Left lung (tissue), 10 donors: Measurements from ENCODE around the gene NFATC2IP. TPM values are rescaled to one million over a fixed set of nuclear protein-coding genes. Genes with fewer than 3 reads are reported as not detected.

Experiments used
- ATAC-seq: fragments of 200-7000 bp; cut with Tn5 transposase; one replicate; pipeline ENCODE4 v1.9.1; 2020; ENCODE audit warnings: moderate library complexity
- DNase-seq, 4 donors: peaks; one replicate each; pipeline ENCODE4 v3.0.0-alpha.2; 2013 to 2020
- H3K27ac ChIP-seq, 2 donors: fragments of 200-600 bp; sonication (generic) in 1 of 2; one replicate each; pipeline versions ENCODE4 v1.5.0 to v1.8.0; 2020 to 2021
- H3K27me3 ChIP-seq, 2 donors: fragments of 200-600 bp; sonication (generic) in 1 of 2; one replicate each; pipeline versions ENCODE4 v1.5.0 to v1.8.0; 2020 to 2021
- H3K36me3 ChIP-seq, 2 donors: fragments of 200-600 bp; sonication (generic) in 1 of 2; one replicate each; pipeline versions ENCODE4 v1.5.0 to v1.8.0; 2020 to 2021
- H3K4me1 ChIP-seq, 2 donors: fragments of 200-600 bp; one replicate each; pipeline ENCODE4 v1.8.0; 2021
- H3K4me3 ChIP-seq, 2 donors: fragments of 200-600 bp; sonication (generic) in 1 of 2; one replicate each; pipeline versions ENCODE4 v1.5.0 to v1.8.0; 2020 to 2021; ENCODE audit warnings: mild to moderate bottlenecking in 1 of 2
- H3K9me3 ChIP-seq, 2 donors: fragments of 200-600 bp; sonication (generic) in 1 of 2; one replicate each; pipeline versions ENCODE4 v1.5.0 to v1.8.0; 2020 to 2021
- CTCF ChIP-seq, 2 donors: fragments of 200-600 bp; sonication (generic) in 1 of 2; IDR thresholded peaks; one replicate each; pipeline versions ENCODE4 v1.5.0 to v1.8.0; 2021; ENCODE audit warnings: antibody characterized with exemption in 2 of 2
- intact Hi-C, 2 donors: fragments of 100-400 bp; cut with DNase I; formaldehyde crosslinking; loops; one replicate each; pipeline versions ENCODE4 v1.11.2 to v1.14.2; 2022
- polyA plus RNA-seq, 6 donors: library from polyadenylated mRNA; unstranded; fragments of 120-200 nt; gene quantifications; one replicate each; pipeline ENCODE4 v1.2.1, GENCODE V29; 2013; ENCODE audit not compliant: insufficient read length in 6 of 6
- total RNA-seq, 2 donors: library from RNA; stranded (reverse); fragmentation: NEBNext Ultra II Directional; extraction: Animal tissue kit (Norgen Biotek cat#: 25700); gene quantifications; one replicate each; pipeline ENCODE4 v1.2.1, GENCODE V29; 2021
- donor health status: DM: no; HTN: yes; CAD: no.
- donor health status: DM: no; HTN: no; CAD: no.

The NFATC2IP gene
- total and polyA plus RNA-seq, 8 donors, result 37.3 to 76.7 (median 69.3) TPM

GRCh38 chr16:28923231-28923587 is 27.5 kb upstream of the NFATC2IP start:
- Histone ChIP-seq H3K4me3 (no peak overlapping the region), H3K27me3 (no peaks in the 10 kb centered on the region), H3K36me3 (peaks cover 0 to 30% of the 10 kb centered on the region in 2 donors), H3K9me3 (no peaks in the 10 kb centered on the region), H3K4me1 (peaks cover 0 to 11% of the 10 kb centered on the region in 2 donors), H3K27ac (no peak overlapping the region)
- TF ChIP-seq CTCF (IDR thresholded peaks at IDR 0.05), result no peak
- no peak for DNase-seq
- no peak for ATAC-seq
- intact Hi-C loops, result no loop called here

GRCh38 chr16:28923652-28924398 is 26.9 kb upstream of the NFATC2IP start:
- no peak for DNase-seq
- peak overlapping the region in 1 of 2 donors; percentile 99 for H3K27ac ChIP-seq
- ATAC-seq, result peak; percentile 0

GRCh38 chr16:28924399-28924761 is 26.4 kb upstream of the NFATC2IP start:
- peak overlapping the region; percentile 99 for H3K27ac ChIP-seq
- intact Hi-C loops, result no loop called here
- peaks cover 0 to 11% of the 10 kb centered on the region in 2 donors for H3K4me1 ChIP-seq
- peak; percentile 0 for ATAC-seq
- H3K36me3 ChIP-seq, result peaks cover 0 to 19% of the 10 kb centered on the region in 2 donors
- H3K9me3 ChIP-seq, result no peaks in the 10 kb centered on the region
- H3K4me3 ChIP-seq, result peak overlapping the region; percentile 75 to 76
- no peaks in the 10 kb centered on the region for H3K27me3 ChIP-seq
- peak; percentile 13 to 17 for TF ChIP-seq CTCF (IDR thresholded peaks at IDR 0.05)
- no peak for DNase-seq

More at GRCh38 chr16:28923652-28924398, 26.9 kb upstream of the NFATC2IP start:
- Histone ChIP-seq H3K9me3 (no peaks in the 10 kb centered on the region), H3K36me3 (peaks cover 0 to 24% of the 10 kb centered on the region in 2 donors), H3K27me3 (no peaks in the 10 kb centered on the region), H3K4me1 (peaks cover 0 to 11% of the 10 kb centered on the region in 2 donors), H3K4me3 (peak overlapping the region; percentile 75 to 76)
- intact Hi-C loops, result no loop called here
- TF ChIP-seq CTCF (IDR thresholded peaks at IDR 0.05), result no peak

- Histone ChIP-seq H3K4me3 (peak within 1 kb of the TSS; percentile 75 to 76), H3K27ac (peak within 1 kb of the TSS; percentile 99), H3K27me3 (no peaks in the 10 kb centered on the region), H3K36me3 (peaks cover 0 to 14% of the 10 kb centered on the region in 2 donors), H3K9me3 (no peaks in the 10 kb centered on the region), H3K4me1 (peaks cover 0 to 11% of the 10 kb centered on the region in 2 donors)
- ATAC-seq, result peak; percentile 92
- intact Hi-C loops, result no loop called here
- TF ChIP-seq CTCF (IDR thresholded peaks at IDR 0.05), result no peak
- peak; percentile 89 to 98 (median 94) for DNase-seq
Measured at GRCh38 chr16:28924762-28925385, 25.9 kb upstream of the NFATC2IP start, which contains the start of gene RABEP2. TSS of gene RABEP2 (minus strand) at chr16:28925238. CDS start at chr16:28925163, 75 bp downstream.
